NCI-H526 treated with DMSO at 0.1 percent for 48 hours (cell line): Measurements from ENCODE around the gene NBAS.

Source experiments
- DNase-seq: peaks from one replicate; lab custom pipeline; 2025; lab: John Stamatoyannopoulos, UW

The NBAS gene

GRCh38 chr2:15168116-15168515, 393.0 kb downstream of the NBAS start:
- no peak for DNase-seq

DNA sequence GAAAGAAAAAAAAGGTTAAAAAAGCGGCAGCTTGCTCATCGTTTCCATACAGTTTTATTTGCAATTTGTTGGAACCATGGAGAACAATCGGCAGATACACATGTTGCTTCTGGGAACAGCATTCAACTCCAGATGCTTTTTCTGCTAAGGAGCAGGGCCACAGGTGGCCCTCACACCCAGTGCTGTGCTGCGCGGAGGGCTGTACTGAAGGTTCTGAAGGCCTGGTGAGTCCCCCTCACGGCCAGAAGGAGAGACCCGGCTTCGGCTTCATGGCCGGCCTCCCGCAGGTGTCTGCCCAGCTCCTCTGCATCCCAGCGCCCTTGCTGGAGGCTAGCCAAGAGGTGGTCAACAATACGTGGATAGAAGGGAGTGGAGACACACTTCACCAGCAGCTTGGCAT, 394.3 kb downstream of the NBAS start:
- no peak for DNase-seq

DNA sequence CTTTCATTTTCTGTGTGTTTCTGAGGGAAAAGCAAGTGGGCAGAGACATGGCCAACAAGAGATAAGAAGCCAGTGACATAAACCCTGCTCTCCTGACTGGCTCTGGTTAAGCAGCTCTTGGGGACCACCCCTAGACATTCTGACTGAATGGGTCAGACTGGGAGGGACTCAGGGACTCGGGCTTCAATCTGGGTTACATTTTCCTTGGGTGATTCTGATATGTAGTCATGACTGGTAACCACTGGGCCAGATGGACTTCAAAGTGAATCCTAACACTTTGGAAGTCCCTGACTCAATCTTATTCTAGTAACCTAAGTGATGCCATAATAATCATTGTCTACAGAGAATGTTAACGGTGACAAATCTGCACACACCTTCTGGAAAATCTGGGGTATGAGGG, 397.8 kb downstream of the NBAS start:
- no peak for DNase-seq

- DNase-seq: no peak
Observed at GRCh38 chr2:15162620-15163019, 398.5 kb downstream of the NBAS start.

- no peak for DNase-seq
Observed at GRCh38 chr2:15160201-15160991, 400.7 kb downstream of the NBAS start.

DNA sequence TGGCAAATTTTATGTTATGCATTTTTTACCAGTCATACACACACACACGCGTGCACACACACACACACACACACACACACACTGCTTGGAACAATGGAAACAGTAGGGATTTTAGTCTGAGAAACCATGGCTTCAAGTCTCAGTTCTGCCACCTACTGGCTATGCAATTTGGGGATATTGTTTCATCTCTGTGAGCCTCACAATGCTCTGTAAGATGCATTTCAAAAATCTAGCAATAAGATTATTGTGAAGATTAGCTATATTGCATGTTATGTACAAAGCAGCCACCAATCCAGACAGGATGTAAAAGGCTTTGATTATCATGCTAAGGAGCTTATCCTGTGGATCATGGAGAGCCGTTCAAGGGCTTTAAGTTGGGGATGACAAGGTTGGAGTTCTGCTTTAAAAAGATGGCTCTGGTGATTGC, 401.4 kb downstream of the NBAS start:
- DNase-seq: peak; percentile 100

DNA sequence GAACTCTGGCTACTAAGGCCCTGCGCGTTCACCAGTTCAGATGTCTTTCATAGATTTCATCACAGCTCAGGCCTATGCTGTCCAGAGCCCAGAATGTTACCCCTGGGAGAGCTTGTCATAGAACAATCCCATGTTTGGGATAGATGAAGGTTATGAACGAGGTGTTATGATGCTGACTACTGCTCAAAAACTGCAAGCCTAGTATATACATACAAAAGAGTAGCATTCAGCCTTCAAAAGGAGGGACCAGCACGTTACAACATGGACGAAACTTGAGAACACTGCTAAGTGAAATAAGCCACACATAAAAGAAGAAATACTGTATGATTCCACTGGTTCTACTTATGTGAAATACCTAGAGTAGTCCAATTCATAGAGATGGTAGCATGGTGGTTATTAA, 401.9 kb downstream of the NBAS start:
- DNase-seq: no peak

DNA sequence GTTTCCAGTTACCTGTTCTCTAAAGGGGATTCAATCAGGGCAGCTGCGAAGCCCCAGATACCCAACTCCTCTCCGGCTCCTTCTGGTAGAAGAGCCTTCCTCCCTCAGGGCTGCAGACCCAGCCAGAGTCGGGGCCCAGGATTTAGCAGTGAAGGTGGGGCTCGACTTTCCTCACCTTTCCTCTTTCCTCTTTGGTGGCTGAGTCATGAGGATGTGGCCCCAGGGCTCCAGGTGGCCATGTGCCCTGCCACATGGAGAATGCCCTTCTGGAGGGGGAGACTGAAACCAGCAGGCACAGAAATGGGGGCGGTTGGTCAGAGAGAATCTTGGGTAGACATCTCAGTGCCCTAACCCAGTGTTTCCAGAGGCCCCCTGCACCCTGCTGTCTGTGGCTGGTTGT, 402.6 kb downstream of the NBAS start:
- no peak for DNase-seq

DNA sequence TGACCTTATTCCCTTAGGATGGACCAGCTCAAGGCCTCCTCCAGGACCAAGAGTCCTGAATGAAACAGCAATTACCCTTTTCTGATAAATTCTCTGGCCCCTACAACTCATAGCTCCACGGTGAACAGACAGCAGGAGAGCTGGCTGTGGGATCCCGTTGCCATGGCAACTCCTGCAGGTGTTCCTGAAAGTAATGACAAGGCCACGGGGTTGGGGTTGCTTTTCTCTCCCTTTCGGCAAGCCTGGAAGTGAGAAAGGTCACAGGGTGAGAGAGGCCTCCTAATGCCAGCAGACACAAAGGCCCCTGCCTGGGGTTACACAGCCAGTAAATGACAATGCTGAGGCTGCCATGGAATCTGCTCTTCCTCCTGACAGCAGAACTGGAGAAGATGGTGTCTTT, 403.0 kb downstream of the NBAS start:
- peak; percentile 97 for DNase-seq

DNA sequence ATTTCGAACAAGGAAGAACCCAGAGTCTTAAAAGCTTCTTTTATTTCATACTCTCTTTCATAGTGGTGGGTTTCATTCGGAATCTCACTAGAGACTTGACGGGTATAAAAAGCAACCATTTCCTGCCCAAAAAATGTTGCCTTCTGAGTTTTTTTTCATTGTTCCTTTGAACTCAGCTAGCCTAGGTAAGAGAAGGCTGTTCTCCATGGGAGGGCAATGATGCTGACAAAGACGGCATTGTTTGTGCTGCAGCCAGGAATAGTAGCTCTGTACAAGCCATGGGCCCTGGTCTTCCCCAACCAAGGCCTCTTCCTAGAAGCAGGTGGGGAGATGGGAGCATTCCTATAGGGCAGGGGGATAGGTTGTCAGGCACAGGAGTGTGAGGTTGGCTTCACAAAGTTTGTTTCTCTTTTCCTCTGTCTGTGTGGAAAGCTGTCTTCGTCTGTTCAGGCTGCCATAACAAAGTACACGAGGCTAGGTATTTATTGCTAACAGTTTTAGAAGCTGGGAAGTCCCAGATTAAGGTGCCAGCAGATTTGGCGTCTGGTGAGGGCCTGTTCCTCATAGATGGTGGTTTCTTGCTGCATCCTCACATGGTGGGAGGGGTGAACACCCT, 405.1 kb downstream of the NBAS start:
- DNase-seq: peak; percentile 99

DNA sequence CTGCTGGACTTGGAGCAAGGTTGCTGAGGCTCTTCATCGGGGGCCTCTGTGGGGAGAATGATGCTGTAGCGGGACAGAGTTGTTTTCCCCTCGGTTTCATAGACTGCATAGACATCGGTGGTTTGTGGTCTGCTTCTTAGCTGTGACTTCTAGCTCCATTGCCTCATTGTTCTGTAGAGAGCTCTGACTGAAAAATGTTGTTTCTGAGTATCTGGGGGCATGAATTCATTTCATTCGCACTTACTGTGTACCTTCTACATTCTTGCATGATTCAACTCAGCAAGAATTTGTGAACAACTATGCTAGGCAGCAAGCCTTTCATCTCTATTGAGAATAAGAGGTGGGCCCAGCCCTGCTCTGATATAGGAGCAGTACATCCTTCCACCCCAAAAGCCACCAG, 406.8 kb downstream of the NBAS start:
- no peak for DNase-seq

DNA sequence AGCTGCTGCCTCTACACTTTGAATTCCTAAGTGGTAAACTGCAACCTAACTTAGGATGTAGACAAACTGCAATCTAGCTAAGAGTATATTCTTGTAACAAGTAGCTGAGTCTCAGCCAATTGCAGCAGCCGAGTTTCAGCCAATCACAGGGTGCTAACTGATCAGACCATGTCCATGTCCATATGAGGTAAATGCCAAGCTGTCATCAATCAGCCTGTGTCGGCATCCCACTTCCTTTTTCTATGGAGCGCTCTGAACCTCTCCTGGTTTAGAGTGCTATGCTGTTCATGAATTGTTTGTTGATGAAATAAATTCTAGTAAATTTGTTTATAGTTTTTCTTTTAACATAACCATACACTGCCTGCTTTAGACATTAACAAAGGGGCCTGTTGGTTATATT, 408.8 kb downstream of the NBAS start:
- no peak for DNase-seq

DNA sequence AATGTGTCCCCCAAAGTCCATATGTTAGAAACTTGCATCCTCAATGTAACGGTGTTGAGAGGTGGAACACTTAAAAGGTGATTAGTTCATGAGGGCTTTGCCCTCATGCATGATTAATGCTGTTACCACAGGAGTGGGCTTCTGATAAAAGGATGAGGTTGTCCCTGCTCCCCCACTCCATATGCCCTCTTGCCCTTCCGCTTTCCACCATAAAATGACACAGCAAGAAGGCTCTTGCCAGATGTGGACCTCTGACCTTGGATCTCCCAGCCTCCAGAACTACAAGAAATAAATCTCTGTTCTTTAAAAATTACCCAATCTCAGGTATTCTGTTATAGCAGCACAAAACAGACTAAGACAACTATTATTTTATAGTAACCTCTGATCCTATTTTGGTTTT, 412.1 kb downstream of the NBAS start:
- no peak for DNase-seq

DNA sequence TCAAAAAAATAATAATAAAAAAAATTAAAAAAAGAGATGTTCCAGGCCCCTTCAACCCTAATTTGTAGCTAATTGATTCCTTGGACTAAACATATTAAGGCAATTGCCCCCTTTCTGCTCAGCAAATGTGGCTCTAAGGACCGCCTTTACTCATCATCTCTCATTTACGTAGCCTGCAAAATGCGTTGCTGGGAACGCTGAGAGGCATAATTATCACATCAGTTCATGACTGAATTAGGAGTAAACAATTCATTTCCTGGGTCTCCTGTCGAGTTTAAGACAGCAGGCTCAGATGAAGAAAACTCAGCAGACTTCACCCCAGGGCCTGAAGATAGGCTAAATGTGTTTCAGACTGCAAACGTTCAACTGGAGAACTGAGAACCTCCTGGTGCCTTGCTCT, 413.5 kb downstream of the NBAS start:
- DNase-seq: no peak

- DNase-seq: no peak
Observed at GRCh38 chr2:15146960-15147359, 414.2 kb downstream of the NBAS start.

DNA sequence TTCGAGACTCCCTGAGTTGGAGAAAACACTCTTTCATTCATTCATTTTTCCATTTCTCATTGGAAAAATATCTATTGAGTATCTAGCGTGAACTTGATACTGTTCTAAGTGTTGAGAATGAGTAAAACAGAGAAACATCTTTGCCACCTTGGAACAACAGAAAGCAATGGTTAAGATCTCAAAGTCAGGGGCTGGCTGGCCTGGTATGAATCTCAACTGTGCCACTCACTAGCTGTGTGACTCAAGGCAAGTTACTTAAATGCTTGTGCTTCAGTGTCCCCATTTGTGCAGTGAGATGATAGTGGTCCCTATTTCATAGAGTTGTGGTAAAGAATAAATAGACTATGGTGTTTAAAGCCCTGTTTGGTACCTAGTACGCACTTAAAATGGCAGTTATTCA, 415.2 kb downstream of the NBAS start:
- DNase-seq: no peak

DNA sequence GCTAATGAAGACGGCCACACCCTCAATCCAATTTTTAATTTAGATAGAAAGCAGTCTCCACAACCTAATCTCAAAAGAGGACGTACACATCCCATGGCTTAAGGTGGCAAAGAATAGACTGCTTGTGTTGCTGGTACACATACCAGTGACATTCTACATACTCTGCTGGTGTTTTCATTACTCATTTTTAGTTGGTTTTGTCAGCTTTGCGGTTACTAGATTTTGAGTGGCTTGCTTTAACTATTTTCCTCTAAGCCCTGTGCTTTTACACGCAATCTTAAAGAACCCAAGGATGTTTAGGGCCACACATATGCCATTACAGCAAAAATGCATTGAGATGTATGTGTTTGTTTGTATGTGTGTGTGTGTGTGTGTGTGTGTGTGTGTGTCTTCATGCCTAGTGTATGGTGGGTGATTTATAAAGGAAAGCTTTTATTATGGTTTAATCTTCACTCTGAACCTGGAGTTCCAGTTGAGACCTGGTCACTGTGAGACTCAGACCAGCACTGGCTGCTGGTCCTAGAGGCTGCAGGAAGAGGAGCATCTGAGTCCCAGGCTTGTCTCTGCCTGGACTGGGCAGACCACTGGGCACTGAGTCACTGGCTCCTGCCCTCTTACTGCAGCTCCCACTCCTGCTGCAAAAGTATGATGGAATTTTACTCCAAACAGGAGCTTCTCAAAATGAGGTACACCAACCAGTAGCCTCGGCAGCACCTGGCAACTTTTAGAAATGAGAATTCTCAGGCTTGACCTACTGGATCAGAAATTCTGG, 415.9 kb downstream of the NBAS start:
- no peak for DNase-seq

GRCh38 chr2:15142069-15142689, 419.0 kb downstream of the NBAS start:
- no peak for DNase-seq

- no peak for DNase-seq
Observed at GRCh38 chr2:15141211-15141610, 419.9 kb downstream of the NBAS start.

DNA sequence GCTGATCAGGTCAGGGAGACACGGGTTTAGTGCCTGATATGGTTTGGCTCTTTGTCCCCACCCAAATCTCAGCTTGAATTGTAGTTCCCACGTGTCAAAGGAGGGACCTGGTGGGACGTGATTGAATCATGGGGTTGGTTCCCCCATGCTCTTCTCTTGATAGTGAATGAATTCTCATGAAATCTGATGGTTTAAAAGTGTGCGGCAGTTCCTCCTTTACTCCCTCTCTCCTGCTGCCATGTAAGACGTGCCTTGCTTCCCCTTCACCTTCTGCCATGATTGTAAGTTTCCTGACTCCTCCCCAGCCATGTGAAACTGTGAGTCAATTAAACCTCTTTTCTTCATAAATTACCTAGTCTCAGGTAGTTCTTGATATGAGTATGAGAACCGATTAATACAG, 424.5 kb downstream of the NBAS start:
- DNase-seq: no peak

DNA sequence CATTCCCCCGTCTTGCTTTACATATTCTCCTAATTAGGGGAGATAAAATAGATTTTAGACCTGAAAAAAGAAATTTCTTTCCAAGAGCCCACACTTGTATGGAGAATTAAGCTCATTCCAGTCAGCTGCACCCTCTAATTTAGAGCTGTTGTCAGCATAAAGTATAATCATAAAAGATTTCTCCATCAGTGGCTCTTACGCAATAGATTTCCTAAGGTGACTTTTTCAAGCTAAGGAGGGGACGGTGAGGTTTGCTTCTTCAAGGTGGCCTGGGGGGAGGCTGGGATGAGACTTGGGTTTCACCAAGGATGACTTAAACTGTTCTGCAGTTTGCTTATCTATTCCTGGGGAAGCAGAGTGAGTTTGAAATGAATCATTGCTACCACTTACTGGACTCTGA, 426.2 kb downstream of the NBAS start:
- no peak for DNase-seq

DNA sequence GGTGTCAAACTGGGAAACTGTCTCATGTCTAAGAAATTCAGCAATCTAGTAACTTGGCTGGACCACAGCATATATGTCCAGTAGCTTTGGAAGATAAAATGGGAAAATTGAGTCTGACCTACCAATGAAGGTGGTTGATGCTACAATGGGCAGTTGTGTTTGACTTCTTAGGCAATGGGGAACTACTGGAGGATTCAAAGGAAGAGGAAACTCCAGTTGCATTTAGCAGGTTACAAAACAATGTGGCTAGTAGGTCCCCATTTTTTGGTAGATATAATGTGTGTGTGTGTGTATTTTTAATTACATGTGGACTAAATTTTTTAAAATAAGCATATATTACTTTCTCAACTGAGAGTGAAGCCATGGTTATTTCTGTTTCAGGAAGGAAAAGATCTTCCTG, 427.7 kb downstream of the NBAS start:
- no peak for DNase-seq

DNA sequence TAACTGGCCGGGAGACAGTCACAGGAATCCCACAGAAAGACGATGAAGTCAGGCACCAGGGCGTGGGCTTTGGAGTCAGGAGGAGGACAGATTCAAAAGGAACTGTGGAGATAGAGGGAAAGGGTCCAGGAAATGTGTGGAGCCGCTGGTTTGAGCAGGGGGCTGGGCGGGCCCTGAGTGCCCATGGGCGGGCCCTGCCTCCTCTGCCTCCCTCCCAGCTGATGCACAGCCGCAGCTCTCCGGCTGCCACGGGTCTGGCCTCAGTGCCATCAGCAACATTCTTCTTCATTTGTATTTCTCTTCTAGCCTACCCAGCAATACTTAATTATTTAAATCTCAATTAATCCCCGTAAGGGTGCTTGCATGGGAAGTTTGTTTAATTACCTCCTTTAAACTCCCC, 432.3 kb downstream of the NBAS start:
- DNase-seq: no peak
